NOMO-1 treated with DMSO at 0.1 percent for 48 hours (cell line): ENCODE data around the gene CSF1.
A peak's percentile ranks its signal among the peaks of the same experiment; 100 is the strongest.
"Not testable (repeated sequence)": the region's sequence is repeated elsewhere in the genome, so short reads cannot be mapped to it uniquely, and the experiment has no call there.

Source experiments
- DNase-seq: peaks from one replicate; lab custom pipeline; 2025; ENCODE audit not compliant: unreplicated experiment; lab: John Stamatoyannopoulos, UW

CSF1 gene

GRCh38 chr1:109910123-109910962 is at the start of gene CSF1:
Gene CSF1 (plus strand): TSS chr1:109910849. CDS start chr1:109911024, 175 bp downstream.
- DNase-seq: peak; percentile 26

GRCh38 chr1:109861616-109862015 is 49.0 kb upstream of the CSF1 start:
- DNase-seq: not testable (repeated sequence)

- DNase-seq: peak; percentile 50
Measured at GRCh38 chr1:109863667-109864046, 47.0 kb upstream of the CSF1 start.

GRCh38 chr1:109864047-109864822 is 46.4 kb upstream of the CSF1 start:
- DNase-seq: no peak

DNA sequence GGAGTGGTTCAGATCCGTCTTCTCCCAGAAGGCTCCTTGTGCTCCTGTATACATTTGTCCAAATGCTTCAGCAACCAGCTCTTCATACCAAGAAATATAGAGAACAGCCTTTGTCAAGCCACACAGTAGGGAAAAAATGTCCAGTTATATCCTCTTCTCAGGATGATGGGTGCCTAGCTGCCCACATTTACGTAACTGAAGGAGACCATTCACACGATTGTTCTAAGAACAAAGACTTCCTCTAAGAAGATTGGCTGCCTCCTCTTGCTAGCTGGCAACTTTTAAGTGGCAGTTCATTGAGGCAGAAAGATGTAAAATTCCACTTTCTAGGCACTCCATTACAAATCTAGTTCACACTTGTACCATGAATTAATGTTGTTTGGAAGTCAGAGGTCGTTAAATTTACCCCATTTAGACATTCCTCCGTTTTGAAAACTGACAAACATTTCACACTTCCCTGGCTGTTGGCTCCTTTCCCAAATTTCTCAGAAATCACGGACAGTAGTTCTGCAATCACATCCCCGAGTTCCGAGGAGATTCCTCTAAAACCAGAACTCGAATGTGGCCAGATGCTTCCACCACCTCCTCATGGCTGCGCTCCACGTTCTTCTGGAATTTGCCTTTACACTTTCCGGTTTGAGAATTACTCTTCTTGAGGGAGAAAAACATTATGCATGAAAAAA is 45.6 kb upstream of the CSF1 start:
- DNase-seq: no peak

DNA sequence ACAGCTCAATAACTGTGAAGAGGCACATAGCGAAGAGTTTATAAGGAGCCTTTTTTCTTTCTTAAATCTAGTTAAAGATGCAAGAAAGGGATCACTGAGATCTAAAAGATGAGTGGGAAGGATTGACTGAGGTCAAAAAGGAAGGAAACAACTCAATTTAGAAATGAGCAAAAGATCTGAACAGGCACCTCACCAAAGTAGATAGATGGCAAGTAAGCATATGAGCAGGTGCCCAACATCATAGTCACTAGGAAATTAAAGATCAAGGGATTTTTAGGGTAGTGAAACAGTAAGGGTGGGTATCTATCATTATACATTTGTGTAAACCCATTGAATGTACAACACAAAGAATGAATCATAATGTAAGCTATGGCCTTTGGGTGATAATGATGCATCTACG is 44.6 kb upstream of the CSF1 start:
- no peak for DNase-seq

GRCh38 chr1:109873278-109874175 is 37.1 kb upstream of the CSF1 start:
- DNase-seq: no peak

DNA sequence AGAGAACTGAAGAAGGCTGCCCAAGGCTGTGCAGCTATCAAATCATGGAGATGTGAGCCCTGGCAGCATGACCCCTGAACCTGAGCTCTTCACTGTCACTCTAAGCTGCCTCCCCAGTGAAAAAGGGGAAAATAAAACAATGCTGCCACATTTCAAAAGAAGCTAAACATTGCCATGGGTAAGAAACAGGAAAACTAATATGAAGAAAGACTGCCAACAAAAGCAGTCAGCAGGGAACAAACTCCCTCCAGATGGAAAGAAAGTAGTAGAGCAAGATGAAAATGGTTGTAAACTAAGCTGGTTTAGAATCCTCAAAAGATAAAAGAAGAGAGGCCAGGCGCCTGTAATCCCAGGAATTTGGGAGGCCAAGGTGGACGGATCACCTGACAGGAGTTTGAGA is 36.2 kb upstream of the CSF1 start:
- DNase-seq: no peak

- no peak for DNase-seq
Measured at GRCh38 chr1:109875874-109876273, 34.8 kb upstream of the CSF1 start.

DNA sequence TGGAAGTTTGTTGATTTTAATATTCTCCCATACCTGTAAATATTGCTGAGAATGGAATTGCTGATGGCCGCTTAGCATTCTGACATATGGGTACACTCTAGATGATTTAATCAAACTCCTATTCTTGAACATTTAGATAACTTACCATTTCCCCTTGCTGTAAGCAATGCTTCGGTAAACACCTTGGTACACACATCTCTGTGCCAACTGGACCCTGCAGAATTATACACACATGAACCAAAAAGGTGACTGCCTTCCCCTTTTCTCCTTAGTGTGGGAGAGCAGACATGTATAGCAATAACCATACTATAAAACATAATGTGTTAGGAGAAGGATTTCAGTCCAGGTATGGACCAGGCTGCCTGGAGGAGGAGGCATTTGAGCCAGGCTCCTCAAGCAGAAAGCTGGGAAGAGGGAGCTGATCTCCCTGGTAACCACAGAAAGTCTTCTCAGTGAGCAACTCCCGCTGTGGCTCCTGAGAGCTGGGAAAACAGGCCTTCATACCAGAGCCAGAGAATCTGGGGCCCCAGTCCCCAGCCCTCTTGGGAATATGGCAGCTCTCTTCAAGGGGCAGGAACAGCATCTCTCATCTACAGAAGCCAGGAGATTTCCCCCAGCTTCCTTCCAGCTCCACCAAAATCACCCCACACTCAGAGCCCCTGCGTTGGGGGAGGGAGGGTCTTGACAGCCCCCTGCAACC is 33.9 kb upstream of the CSF1 start:
- no peak for DNase-seq

DNA sequence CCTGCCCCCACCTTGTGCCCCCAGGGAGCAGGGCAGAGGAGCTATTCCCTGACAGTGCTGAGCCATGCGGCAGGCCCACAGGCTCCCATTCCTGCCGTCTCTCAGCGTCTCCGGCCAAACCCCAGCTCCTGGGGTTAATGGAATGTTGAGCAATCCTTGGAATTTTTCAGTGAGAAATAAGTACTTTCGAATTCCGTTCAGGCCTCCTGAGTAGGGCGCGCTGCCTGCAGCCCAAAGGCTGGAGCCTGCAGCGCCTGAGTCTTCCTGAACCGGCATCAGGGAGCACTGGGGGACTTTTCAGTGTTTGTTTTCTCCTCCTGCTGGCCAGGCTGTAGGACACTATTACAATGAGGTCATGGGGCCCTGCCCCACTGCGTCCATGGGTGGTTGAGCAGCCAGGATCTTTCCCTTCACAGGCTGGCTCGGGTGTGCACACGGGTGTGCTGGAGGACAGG is 33.3 kb upstream of the CSF1 start:
- DNase-seq: no peak

DNA sequence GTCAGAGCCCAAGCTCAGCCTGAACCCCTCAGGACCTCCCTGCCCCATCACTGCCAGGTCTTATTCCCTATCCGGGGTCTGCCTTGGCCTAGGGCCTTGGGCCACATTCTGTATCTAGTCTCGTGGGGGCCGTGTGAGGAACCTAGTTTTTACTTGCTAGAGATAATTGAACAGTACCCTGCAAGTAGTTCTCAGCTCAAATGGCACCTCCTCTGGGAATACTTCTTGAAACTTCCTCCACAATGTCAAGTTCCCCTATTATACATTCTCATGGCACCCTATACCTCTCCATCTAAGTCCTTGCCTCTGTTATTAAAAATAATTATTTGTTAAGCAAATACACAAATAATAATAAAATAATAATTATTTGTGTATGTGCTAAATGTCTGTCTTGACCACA is 32.9 kb upstream of the CSF1 start:
- DNase-seq: no peak

GRCh38 chr1:109878531-109879104 is 32.0 kb upstream of the CSF1 start:
- no peak for DNase-seq

DNA sequence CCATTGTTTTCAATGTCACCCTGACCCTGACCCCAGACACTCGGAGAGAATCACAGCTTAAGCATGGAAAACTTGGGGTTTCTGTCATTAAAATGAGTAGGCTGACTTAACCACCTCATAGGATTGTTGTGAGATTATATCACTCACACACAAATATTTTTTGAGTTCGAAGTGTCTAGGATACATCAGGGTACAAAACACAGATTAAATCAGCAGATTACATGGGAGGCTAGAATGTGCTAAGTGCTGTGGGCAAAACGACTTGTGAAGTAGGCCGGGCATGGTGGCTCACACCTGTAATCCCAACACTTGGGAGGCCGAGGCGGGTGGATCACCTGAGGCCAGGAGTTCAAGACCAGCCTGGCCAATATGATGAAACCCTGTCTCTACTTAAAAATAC is 31.3 kb upstream of the CSF1 start:
- not testable (repeated sequence) for DNase-seq

DNA sequence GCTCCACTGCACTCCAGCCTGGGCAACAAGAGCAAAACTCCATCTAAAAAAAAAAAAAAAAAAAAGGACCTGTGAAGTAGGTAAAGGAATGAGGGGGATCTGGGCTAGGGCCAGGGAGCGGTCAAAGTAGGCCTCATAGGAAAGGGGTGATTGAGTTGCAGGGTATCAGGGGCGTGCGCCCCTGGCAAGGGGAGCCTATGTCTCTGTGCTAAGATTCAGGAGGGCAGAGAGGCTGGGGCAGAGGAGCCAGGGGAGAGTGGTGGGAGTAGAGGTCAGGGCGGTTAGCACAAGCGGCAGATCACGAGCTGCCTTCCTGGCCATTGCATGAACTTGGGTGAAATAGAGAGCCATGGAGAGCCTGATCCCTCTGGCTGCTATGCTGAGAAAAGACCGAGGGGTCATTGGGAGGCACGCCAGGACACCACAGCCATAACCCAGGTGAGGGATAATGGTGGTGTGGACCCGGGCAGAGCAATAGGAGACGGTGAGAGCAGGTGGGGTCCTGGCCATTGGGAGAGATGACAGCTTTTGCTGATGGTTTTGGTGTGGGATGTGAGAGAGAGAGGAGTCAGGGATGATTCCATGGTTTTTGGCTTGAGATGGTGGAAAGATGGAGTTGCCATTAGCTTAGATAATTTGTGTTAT is 30.6 kb upstream of the CSF1 start:
- no peak for DNase-seq

DNA sequence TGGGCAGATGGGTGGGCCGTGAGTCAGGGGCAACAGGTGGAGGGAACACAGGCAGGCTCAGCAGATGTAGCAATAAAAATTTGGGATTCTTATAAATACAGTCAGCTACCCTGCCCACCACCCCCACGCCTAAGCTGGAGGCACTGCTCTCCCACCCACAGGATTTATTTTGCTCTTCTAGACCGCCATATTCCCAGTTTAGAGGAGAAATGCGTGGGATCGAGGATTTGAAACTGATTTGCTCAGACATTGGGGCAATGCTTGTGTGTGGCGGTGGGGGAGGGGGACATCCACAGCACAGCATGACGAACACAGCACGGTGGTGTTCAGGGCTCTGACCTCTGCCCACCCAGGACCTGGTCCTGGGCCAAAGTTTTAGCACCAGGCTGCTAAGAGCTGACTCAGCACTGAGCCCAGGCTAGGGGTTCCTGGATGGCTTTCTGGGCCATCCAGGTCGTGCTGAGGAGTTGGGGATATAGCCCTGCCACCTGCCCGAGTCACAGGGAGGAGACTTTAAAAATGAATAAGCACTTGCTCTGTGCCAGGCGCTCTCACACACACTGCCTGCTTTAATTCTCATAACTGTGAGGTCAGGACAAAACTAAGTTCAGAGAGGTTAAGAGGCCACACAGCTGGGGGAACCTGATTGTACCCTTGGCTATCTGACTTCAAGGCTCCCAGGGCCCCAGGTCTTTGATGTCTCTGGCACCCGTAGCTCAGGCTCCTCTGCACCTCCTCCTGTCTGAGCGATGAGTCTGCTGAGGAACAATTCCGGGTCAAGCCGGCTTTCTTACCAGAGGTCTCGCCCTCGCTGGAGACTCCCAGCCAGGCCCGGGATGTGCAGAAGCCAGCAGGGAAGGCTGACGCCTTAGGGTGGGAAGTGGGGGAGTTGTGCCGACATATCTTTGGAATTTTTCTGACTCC is 29.4 kb upstream of the CSF1 start:
- DNase-seq: no peak

- no peak for DNase-seq
Measured at GRCh38 chr1:109881906-109882287, 28.8 kb upstream of the CSF1 start.
